Activated T-helper 1 cell treated with anti-CD3 and anti-CD28 coated beads, Interleukin-2, amount 50 U/mL, for 16 hours (primary cell): ENCODE measurements around the gene NR1I3.
"Not testable (repeated sequence)": the region's sequence is repeated elsewhere in the genome, so short reads cannot be mapped to it uniquely, and the experiment has no call there.

Experiments used
- DNase-seq, 2 donors: peaks; one replicate each; pipeline ENCODE4 v3.0.0-alpha.2; 2020; ENCODE audit warnings: low read depth in 1 of 2, low spot score in 1 of 2

Gene NR1I3

GRCh38 chr1:161250829-161251228 lies 12.8 kb upstream of the NR1I3 start:
- no peak for DNase-seq

- not testable (repeated sequence) for DNase-seq
These were observed 12.1 kb upstream of the NR1I3 start for GRCh38 chr1:161250100-161250499.

- no peak for DNase-seq
These were observed 6.9 kb upstream of the NR1I3 start for GRCh38 chr1:161244888-161245287.

- DNase-seq, result no peak
These were observed 4.3 kb upstream of the NR1I3 start for GRCh38 chr1:161242313-161242712.

- no peak for DNase-seq
These were observed 3.7 kb upstream of the NR1I3 start for GRCh38 chr1:161241682-161242081.

- DNase-seq, result no peak
These were observed 1.8 kb downstream of the NR1I3 start for GRCh38 chr1:161235957-161236775.

- no peak for DNase-seq
These were observed 4.9 kb downstream of the NR1I3 start for GRCh38 chr1:161233102-161233501.

- no peak for DNase-seq
These were observed 7.2 kb downstream of the NR1I3 start for GRCh38 chr1:161230762-161231161.

- DNase-seq, result no peak
These were observed 8.1 kb downstream of the NR1I3 start for GRCh38 chr1:161229896-161230295.

GRCh38 chr1:161228032-161228431 lies 10.0 kb downstream of the NR1I3 start:
- no peak for DNase-seq

- DNase-seq, result peak; percentile 75 to 89
These were observed 10.7 kb downstream of the NR1I3 start for GRCh38 chr1:161227196-161227871.

GRCh38 chr1:161226759-161227158 lies 11.2 kb downstream of the NR1I3 start:
- DNase-seq, result no peak

GRCh38 chr1:161226320-161226711 lies 11.7 kb downstream of the NR1I3 start:
- DNase-seq, result no peak

- peak; percentile 59 to 80 for DNase-seq
These were observed 12.3 kb downstream of the NR1I3 start, which contains the start of gene TOMM40L for GRCh38 chr1:161225534-161226319. TSS of gene TOMM40L (plus strand) at chr1:161226060. CDS start at chr1:161226490, 430 bp downstream.

- DNase-seq, result no peak
These were observed 12.8 kb downstream of the NR1I3 start for GRCh38 chr1:161225178-161225533.

GRCh38 chr1:161224695-161225087 lies 13.3 kb downstream of the NR1I3 start:
- not testable (repeated sequence) for DNase-seq

- DNase-seq, result no peak
These were observed 14.0 kb downstream of the NR1I3 start for GRCh38 chr1:161223805-161224694.

GRCh38 chr1:161222175-161223019 lies 15.6 kb downstream of the NR1I3 start:
- DNase-seq, result no peak

- DNase-seq, result no peak
These were observed 18.0 kb downstream of the NR1I3 start for GRCh38 chr1:161220002-161220401.
